Ureter (tissue), 1 donor: ENCODE measurements around the gene ATP6V1B1. TPM values are rescaled to one million over a fixed set of nuclear protein-coding genes. Genes with fewer than 3 reads are reported as not detected.

Source experiments
- DNase-seq: peaks from one replicate; pipeline ENCODE4 v3.0.0-alpha.2; 2020; ENCODE audit warnings: low spot score
- total RNA-seq: library from RNA; stranded (reverse); gene quantifications from one replicate; pipeline ENCODE4 v1.2.4, GENCODE V29; 2023
- donor health status: DM: yes; HTN: yes; CAD: no.

The ATP6V1B1 gene
- total RNA-seq, 1 donor from 2014 or later, result 2.4 TPM

GRCh38 chr2:70943205-70943871 is 7.6 kb downstream of the ATP6V1B1 start:
- no peak for DNase-seq

GRCh38 chr2:70944111-70944690 is 8.5 kb downstream of the ATP6V1B1 start:
- no peak for DNase-seq

- DNase-seq, result peak; percentile 61
Observed at GRCh38 chr2:70946832-70947442, 11.2 kb downstream of the ATP6V1B1 start.

- peak; percentile 41 for DNase-seq
Observed at GRCh38 chr2:70947556-70948184, 12.0 kb downstream of the ATP6V1B1 start.

GRCh38 chr2:70948337-70949003 is 12.8 kb downstream of the ATP6V1B1 start:
- peak; percentile 81 for DNase-seq

- DNase-seq, result peak; percentile 14
Observed at GRCh38 chr2:70949086-70949485, 13.4 kb downstream of the ATP6V1B1 start.

GRCh38 chr2:70954886-70955285 is 19.2 kb downstream of the ATP6V1B1 start:
- DNase-seq, result peak; percentile 25

- peak; percentile 8 for DNase-seq
Observed at GRCh38 chr2:70956141-70956540, 20.4 kb downstream of the ATP6V1B1 start.

GRCh38 chr2:70957798-70958197 is 22.1 kb downstream of the ATP6V1B1 start:
- peak; percentile 19 for DNase-seq

GRCh38 chr2:70958759-70959158 is 23.1 kb downstream of the ATP6V1B1 start:
- DNase-seq, result peak; percentile 22

GRCh38 chr2:70959271-70959761 is 23.6 kb downstream of the ATP6V1B1 start:
- DNase-seq, result peak; percentile 13

- DNase-seq, result peak; percentile 22
Observed at GRCh38 chr2:70959851-70960832, 24.4 kb downstream of the ATP6V1B1 start.

- DNase-seq, result peak; percentile 39
Observed at GRCh38 chr2:70960833-70961647, 25.3 kb downstream of the ATP6V1B1 start.

- peak; percentile 34 for DNase-seq
Observed at GRCh38 chr2:70961648-70961994, 25.9 kb downstream of the ATP6V1B1 start.

GRCh38 chr2:70962211-70962884 is 26.6 kb downstream of the ATP6V1B1 start:
- DNase-seq, result peak; percentile 33

- peak; percentile 39 for DNase-seq
Observed at GRCh38 chr2:70962885-70963878, 27.5 kb downstream of the ATP6V1B1 start.

- no peak for DNase-seq
Observed at GRCh38 chr2:70964133-70964532, 28.4 kb downstream of the ATP6V1B1 start.
